ENCODE results near the gene SLC22A7.
"Not testable (repeated sequence)": the region's sequence is repeated elsewhere in the genome, so short reads cannot be mapped to it uniquely, and the experiment has no call there.

Gene SLC22A7

DNA sequence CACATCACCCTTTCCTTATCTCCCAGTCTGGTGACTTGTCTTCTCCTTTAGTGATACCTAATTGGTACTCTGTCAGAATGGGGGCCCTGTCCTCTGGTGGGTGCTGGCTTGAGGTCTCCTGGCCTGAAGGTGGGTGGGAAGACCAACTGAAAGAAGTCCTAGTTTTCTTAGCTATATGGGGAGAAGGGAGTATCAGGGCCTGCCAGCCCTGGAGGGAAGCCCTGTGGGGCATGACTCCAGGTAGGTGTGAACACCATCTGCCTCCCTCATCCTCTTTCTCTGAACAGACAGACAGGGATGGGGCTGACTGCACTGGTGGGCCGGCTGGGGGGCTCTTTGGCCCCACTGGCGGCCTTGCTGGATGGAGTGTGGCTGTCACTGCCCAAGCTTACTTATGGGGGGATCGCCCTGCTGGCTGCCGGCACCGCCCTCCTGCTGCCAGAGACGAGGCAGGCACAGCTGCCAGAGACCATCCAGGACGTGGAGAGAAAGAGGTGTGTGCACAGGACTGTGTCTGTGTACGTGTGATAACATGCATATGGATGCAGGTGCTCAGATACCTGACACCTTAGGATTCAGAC is 5.8 kb downstream of the SLC22A7 start:
- no peak for DNase-seq

DNA sequence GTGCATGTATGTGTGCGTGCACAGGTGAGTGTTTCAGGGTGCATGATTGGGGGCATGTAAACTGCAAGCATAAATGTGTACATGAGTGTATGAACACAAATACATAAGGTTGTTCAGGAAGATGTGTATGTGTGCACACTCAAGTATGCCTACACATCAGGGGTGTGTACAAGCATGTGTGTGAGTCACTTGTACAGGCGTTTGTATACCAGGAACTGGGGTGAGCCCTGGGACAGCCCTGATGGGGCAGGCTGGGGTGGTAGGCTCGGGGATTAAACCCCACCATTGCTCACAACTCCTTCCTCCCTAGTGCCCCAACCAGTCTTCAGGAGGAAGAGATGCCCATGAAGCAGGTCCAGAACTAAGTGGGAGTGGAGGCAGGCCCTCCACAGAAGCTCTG is 6.3 kb downstream of the SLC22A7 start:
- no peak for DNase-seq

DNA sequence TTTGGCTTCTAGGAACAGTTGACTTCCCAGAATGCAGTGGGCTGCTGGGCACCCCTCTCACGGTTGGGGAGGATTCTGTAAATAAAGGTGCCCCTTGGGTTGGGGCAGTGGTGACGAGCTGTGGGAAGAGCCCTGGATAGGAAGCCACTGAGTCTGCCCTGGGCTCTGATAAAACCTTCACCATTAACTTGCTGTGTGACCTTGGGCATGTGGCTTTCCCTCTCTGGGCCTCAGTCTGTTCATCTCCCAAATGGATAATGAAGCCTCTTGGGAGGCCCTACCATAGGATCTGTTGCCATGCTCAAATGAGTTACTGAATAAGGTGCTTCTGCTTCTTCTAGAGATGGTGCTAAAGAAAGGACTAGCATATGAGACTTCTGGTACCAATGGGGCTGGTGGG is 6.8 kb downstream of the SLC22A7 start:
- DNase-seq, result no peak

DNA sequence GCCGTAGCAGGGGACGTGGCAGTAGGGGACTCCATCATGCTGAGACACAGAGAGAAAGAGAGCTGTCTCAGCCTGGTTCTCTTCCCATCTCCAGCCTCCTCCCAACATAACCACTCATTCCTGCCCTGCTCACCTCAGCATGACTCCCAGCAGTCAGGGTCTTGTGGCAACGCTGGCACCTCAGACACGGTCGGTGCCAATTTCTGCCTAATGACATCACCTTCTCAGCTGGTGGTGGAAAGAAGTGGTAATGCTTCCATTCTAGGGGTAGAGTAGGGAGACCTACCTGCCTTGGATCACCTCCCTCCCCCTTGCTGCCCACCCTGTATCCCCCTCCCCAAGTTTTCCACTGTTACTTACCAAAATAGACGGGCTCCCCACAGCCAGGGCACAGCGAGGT is 8.0 kb downstream of the SLC22A7 start:
- no peak for DNase-seq

DNA sequence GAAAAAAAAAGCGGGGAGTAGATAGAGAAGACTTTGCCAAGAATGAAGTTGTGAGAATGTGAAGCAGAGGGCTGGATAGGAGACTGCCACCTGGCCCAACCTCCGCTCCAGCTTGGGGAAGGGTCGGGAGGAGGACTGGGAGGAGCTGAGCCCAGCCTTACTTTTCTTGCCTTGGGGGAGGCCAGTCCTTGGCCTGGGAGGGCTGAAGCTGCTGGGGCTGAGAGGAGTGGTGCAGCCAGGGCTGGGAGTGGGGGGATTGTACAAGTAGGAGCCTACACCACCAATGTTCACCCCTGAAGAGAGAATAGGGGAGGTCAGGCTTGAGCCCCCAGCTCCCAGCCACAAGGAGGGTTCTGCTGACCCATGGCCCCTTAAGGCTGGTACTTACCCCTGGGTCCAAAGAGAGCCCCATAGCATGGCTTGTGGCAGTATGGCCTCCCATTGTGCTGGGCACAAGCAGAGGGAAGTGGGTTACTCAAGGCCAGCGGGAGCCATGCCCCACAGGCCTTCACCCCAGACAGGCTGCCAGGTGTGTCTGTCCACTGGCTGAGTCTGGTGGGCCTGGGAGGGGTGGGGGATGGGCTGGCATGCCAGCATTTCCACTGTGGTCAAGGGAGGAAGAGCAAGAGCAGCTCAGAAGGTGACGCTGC is 9.5 kb downstream of the SLC22A7 start:
- DNase-seq, result no peak

DNA sequence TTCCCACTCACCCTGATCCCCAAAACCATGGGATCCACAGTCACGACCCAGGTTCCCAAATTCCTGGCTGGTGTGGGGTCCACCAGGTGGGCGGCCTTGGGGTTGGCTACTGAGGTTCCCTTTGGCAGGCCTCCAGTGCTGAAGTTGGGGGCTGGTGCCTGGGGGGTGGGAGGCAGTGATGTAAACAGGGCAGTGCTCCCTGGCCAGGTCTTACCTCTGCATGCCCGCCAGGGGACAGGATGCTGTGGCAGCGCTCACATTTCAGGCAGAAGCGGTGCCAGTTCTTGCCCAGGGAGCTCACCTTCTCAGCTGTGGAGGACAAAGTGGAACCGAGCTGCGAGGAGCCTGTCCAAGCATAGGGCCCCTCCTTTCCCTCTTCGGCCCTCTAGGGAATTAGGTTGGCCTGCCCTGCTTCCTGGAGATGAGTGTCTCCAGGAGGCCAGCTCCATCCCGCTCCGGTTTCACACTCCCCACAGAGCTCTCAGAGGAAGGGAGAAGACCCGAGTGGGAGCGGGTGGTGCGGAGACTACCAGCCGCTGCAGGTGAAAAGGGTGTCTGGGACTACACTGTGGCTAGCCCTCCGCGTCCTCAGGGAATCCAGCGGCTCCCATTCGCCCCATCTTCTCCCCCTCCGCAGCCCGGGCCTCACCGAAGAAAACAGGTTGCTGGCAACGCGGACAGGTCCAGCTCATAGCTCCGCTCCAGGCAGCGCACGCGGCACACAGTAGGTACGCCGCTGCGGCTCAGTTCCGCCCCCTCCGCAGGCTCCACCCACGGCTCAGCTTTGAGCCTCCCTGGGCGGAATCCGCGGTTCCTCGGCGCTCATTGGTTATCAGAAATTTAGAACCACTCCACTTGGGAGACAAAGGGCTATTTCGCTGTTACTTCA is 10.3 kb downstream of the SLC22A7 start, which contains the start of gene CRIP3:
TSS of gene CRIP3 (minus strand) at position 726 of the 889 bp plus-strand sequence. CDS start at position 692, 34 bp downstream.
- no peak for DNase-seq

DNA sequence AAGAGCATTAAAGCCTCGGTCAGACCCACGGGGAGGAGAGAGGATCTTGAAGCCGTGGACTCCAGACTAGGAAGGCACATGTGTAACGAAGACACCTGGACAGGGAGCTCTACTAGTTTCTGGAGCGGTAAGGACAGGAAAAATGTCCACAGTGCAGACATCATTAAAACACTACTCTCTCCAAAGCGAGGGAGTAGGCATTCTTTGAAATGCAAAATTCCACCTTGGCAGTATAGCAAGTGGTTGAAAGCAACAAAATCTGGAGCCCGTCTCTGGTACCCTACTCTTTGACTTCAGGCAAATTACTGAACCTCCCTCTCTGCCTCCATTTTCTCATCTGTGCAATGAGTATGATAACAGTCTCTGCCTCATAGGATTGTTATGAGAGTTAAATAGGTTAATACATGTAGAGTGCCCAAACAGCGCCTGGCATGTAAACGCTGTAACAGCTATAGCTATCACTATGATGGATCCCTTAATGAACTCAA is 11.0 kb downstream of the SLC22A7 start:
- no peak for DNase-seq

DNA sequence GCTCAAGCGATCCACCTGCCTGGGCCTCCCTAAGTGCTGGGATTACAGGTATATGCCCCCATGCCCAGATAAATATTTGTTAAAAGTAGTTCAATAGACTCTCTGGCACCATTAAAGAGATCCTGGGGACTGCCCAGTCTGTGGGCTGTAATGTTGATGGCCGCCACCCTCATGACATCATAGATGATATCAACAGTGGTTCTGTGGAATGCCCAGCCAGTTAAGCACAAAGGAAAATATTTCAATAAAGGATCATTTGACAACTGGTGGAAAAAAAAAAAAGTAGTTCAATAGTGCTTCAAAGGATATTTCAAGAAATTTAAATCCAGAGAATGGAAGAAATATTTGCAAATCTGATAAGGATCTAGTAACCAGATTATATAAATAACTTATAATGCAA is 12.1 kb downstream of the SLC22A7 start:
- DNase-seq, result no peak

DNA sequence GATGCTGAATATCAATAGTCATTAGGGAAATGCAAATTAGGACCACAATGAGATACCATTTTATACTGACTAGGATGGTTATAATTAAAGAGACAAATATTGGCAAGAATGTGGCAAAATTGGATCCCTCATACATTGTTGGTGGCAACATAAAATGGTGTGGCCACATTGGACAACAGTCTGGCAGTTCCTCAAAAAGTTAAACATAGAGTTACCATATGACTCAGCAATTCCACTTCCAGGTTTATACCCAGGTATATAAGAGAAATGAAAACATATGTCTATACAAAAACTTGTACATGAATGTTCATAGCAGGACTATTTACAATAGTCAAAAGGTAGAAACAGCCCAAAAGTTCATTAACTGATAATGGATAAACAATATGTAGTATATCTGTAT is 12.6 kb downstream of the SLC22A7 start:
- no peak for DNase-seq

DNA sequence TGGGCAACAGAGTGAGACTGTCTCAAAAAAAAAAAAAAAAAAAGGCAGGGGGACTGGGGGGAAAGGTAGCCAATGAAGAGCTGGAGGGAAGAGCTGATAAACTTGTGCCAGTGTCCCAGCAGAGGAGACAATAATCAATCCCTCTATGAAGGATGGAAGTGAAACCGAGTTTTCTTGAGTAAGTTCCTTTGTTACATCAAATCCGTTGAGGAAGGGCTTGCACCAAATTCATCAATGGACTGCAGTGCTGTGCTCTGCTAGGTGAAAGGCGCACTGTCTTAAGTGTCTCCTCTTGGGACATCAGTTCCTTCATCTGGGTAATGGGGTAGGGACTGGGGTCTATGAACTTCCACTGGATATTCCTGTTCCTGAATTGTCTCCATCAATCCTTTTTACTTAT is 13.6 kb downstream of the SLC22A7 start:
- no peak for DNase-seq

DNA sequence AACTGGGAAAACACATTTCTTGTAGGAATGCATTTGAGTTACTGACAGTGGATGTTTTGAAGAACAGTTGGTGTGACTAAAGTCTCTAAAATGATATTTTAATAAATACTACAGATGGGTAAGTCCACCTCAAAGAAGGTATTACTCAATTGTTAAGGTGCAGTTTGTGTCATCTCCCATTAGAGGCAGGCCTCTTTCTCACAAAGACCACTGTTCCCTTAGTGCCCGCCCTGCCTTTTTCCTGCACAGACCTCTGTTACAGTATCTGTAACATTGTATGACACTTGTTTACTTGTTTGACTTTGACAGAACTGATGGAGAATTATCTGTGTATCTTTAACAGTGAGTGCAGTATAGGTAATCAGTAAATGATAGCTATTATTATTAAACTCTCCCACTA is 15.8 kb downstream of the SLC22A7 start:
- no peak for DNase-seq

DNA sequence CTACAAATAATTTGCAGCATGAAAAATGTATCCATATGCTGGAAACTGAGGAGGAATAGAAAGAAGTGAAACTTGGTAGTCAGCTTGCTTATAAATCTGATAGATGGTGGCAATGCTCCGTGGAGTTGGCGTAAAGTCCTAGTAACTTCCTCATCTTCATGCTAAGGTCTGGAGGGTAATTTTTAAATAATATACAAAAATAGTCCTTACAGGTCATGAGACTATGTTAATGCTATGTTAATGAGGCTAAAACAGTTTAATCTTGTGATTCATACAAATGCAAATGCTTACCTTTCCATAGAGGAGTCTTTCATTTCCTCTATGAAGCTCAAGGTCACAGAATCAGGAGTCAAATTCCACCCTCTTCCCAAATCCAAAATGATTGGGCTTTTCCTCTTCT is 20.0 kb downstream of the SLC22A7 start:
- no peak for DNase-seq

DNA sequence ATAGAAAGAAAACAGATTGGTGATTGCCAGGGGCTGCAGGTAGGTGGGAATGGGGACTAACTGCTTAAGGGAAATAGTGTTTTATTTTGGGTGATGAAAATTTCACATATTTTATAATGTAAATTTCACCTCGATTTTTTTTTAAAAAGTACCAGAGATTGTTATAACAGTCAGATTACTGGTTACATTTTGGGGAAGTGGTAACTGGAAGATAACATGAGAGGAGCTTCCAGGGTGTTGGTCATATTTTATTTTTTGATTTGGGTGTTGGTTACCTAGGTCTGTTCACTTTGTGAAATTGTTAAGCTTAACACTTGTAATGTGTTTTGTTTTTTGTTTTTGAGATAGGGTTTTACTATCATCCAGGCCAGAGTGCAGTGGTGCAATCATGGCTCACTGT is 27.8 kb downstream of the SLC22A7 start:
- no peak for DNase-seq

DNA sequence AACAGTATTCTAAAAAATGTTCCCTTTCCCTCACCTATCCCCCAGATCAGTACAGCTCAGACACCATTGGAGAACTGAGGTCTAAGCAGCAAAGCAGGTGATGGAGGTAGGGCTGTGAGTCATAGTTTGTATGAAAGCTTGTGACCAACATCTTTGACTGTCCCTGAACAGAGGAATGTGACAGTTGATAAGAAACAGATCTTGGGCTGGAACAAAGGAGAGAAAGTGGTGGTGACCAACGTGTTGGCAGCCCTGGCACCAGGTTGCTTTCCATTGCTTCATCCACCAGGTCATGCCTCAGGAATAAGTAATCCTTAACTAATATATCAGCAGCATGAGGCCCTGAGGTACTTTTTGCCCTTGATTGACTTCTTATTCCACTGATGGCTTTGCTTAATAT is 30.5 kb downstream of the SLC22A7 start:
- no peak for DNase-seq

DNA sequence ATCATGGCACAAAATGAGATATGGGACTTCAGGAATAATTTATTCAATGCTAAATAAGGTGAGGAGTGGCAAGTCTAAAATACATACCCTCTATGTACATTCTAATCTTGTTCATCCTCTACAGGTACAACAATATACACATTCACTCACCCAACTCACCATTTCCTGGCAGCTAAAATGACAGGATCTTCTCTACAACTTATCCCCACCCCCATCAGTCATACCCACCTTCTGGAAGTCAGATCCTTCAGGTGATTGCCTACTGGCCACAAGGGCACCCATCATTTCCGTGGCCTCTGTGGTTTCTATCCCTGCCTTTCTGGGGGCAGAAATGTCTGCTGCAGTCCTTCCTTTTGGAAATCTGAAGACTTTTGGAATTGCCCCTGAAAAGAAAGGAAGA is 33.4 kb downstream of the SLC22A7 start:
- no peak for DNase-seq

DNA sequence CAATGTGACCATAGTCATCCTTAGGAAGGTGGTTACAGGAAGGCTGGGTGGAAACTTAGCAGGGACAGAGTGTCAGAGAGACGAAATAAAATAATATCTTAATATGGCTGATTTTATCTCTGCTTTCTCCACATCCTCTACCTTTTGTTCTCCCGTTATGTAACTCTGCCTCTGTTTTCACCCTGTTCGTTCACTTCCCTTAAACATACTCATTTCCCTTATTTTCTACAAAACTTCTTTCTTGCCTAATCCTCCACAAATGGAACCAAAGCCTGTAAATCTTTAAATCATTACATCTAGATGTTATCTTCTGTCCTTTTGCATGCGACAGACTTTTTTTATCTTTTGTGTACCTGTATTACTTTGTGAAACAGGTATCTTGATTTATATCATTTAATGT is 33.8 kb downstream of the SLC22A7 start:
- no peak for DNase-seq

DNA sequence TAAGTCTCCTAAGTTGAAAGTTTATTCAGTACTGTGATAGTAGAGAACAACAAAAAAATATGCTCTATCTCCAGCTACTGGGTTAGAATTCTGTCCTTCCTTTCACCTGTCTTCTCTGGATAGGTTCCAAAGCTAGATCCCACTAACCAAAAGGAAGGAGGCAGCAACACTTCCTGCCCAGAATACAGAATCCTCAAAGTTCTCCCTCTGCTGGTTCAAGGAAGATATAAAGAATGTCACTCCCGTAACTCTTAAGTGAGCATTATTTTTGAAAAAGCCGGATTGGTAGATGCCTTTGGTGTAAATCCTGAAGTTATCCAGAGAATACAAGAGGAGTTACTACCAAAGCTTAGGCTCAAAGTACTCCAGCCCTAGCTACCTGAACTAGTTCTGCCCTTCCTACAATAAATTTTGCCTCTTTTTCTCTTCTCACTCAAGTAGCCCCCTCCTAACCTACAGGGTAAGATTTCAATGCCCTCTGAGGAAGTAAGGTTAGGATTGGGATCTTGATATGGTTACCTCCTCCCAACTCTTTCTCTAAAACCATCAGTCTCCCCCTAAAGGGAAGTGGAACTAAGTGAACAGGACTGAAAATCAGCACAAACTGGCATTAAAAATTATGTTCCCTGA is 36.5 kb downstream of the SLC22A7 start:
- DNase-seq, result no peak

DNA sequence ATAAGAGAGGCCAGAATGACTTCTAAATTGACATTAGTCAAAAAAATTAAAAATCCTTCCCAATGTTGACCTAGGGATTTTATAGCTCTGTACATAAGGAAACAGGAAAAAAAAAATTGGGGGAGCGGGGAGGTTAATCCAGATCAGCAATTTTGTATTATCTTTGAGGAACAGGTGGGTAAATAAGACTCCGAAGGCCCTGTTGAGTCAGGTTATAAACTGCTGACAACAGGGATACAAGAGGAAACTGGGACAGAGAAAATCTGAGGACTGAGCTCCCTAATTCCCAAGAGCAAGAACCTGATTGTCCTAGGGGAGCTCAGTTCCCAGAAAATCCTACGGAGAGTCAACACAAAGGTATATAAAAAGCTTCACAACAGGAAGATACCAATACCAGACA is 37.4 kb downstream of the SLC22A7 start:
- DNase-seq, result no peak

DNA sequence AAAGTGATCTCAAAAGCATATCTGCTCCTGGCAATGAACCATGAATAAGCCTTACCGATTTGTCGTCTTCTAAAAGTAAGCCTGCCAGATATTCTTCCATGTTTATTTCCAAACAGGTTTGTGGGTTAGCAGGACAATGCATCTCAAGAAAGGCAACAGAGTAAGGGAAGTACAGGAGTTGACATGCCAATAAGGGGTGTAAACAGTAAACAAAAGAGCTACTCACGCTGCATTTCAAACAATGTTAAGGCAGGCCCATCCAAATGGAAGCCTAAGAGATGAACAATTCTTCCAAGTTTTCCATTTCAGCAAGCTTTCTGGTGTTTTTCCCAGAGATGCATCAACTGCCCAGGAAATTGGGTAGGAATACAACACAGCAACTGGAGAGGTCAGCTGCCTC is 38.3 kb downstream of the SLC22A7 start:
- DNase-seq, result no peak

DNA sequence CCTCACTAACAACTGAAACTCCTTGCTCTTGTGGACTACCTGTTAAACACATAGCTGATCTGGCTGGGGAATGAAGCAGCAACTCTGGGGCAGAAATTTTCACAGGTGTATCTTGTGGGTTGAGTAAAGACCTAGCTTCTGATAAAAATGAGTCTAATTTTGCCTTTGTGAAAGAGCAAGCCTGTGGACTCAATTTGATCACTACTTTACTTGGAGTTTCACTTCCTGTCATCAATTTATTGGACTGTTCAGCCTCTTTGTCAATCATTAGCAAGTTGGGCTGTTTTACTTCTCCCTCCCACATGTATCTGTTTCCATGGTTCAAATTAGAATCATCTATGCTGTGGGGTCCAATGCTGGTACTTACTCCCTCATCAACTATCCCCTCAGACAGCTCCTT is 40.2 kb downstream of the SLC22A7 start:
- DNase-seq, result no peak

DNA sequence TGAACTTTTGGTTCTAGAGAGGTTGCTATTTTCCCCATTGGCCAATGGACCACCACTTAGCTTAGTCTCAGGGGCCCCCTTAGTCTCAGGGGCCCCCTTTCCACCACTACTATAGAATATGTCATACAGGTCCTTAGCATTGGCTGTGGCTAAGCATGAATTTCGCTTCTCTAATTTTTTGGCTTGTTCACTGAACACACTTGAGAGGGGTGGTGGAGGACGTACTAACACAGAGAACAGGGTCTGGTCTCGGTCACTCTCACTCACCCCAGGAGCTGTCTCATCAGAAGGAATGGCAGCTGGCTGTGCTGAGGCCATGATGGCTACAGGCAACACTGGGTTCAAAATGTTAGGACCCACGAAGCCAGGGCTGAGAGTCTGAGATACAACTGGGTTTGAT is 41.1 kb downstream of the SLC22A7 start:
- DNase-seq, result no peak

DNA sequence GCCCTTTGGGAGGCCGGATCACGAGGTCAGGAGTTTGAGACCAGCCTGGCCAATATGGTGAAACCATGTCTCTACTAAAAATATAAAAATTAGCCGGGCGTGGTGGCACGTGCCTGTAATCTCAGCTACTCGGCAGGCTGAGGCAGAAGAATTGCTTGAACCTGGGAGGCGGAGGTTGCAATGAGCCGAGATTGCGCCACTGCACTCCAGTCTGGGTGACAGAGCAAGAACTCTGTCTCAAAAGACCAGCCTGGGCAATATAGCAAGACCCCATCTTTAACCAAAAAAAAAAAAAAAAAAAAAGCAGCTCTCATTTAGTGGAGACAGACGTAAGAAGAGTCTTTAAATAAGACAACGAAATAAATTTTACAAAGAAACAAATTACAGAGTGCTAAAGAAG is 48.2 kb downstream of the SLC22A7 start:
- DNase-seq, result not testable (repeated sequence)

DNA sequence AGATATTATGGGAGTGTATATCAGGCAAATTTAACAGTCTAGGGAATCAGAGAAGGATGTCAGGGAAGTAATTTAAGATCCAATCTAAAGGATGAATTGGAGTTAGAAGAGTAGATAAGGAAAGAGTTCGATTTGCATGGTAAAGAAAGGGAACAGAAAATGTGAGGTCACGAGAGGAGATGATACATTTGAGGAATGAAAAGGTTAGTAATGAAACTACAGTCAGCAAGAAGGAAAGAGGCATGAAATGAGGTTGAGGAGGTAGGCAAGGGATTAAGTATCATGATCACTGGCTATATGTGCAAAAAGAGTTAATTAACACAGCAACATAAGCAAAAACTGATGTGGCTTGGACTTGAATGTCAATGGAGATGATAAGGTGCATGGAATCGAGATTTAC is 49.0 kb downstream of the SLC22A7 start:
- no peak for DNase-seq

DNA sequence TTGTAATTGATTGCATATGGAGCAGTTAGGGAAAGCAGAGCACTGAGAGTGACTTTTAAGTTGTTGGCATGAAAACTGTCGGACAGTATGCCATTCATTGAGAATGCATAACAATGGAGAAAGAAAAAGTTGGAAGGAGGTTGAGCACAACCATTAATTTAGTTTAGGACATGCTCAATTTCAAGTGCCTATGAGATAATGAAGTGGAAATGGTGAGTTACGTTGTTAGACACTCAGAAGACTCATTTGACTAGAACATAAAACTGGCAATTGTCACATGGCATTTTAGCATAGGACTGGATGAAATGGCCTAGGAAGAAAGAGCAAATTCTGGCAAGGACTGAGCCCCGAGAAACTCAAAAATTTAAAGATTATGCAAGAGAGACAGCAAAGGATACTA is 49.4 kb downstream of the SLC22A7 start:
- DNase-seq, result no peak

Measured in NCI-H1694 treated with DMSO at 0.1 percent for 48 hours (cell line).